GM08714 (cell line): ENCODE measurements around the gene DLX2.
"Not testable (repeated sequence)": the region's sequence is repeated elsewhere in the genome, so short reads cannot be mapped to it uniquely, and the experiment has no call there.

Source experiments
- H3K4me3 ChIP-seq: fragments of 200-500 bp; sonication (Bioruptor generic); 2 replicates; pipeline ENCODE4 v1.5.1; 2014; ENCODE audit warnings: mild to moderate bottlenecking, low read length, inconsistent platforms
- ZNF274 ChIP-seq: IDR thresholded peaks from 2 replicates; pipeline ENCODE4 v1.6.1; 2012; ENCODE audit warnings: mild to moderate bottlenecking, low read depth, low read length

The DLX2 gene

GRCh38 chr2:172114579-172114978 lies 11.9 kb upstream of the DLX2 start:
- no peak overlapping the region for H3K4me3 ChIP-seq
- TF ChIP-seq ZNF274: no peak

DNA sequence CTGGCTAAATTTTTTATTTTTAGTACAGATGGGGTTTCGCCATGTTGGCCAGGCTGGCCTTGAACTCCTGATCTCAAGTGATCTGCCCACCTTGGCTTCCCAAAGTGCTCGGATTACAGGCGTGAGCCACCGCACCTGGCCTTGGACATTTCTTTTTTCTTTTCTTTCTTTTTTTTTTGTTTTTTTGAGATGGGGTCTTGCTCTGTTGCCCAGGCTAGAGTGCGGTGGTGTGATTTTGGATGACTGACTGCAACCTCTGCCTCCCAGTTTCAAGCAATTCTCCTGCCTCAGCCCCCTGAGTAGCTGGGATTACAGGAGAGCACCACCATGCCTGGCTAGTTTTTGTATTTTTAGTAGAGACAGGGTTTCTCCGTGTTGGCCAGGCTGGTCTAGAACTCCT lies 11.5 kb upstream of the DLX2 start:
- not testable (repeated sequence) for H3K4me3 ChIP-seq

- no peak for TF ChIP-seq ZNF274
Measured at GRCh38 chr2:172113617-172114016, 10.9 kb upstream of the DLX2 start.

GRCh38 chr2:172109988-172110811 lies 7.5 kb upstream of the DLX2 start:
- H3K4me3 ChIP-seq: no peak overlapping the region
- no peak for TF ChIP-seq ZNF274

More at GRCh38 chr2:172113617-172114016, 10.9 kb upstream of the DLX2 start:
- H3K4me3 ChIP-seq: no peak overlapping the region

GRCh38 chr2:172109256-172109987 lies 6.7 kb upstream of the DLX2 start:
- TF ChIP-seq ZNF274: no peak
- H3K4me3 ChIP-seq: no peak overlapping the region

DNA sequence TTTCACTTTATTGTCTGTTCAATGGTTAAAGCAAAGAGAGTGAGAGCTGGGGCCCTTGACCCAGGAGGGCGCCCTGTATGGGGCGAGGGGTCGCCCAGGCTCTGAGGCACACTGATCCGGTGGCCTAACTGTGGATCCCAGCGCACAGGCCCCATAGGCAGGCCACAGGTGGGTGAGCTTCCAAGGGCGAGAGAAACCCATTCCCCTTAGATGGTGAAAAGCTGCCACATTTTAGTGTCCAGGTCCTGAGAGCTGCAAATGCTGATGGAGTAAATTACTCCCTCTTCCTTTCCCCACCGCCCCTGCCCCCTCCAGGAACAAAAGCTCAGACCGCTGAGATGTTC lies 5.9 kb upstream of the DLX2 start:
- no peak overlapping the region for H3K4me3 ChIP-seq
- TF ChIP-seq ZNF274: no peak

- no peak overlapping the region for H3K4me3 ChIP-seq
- no peak for TF ChIP-seq ZNF274
Measured at GRCh38 chr2:172107690-172108586, 5.2 kb upstream of the DLX2 start.

DNA sequence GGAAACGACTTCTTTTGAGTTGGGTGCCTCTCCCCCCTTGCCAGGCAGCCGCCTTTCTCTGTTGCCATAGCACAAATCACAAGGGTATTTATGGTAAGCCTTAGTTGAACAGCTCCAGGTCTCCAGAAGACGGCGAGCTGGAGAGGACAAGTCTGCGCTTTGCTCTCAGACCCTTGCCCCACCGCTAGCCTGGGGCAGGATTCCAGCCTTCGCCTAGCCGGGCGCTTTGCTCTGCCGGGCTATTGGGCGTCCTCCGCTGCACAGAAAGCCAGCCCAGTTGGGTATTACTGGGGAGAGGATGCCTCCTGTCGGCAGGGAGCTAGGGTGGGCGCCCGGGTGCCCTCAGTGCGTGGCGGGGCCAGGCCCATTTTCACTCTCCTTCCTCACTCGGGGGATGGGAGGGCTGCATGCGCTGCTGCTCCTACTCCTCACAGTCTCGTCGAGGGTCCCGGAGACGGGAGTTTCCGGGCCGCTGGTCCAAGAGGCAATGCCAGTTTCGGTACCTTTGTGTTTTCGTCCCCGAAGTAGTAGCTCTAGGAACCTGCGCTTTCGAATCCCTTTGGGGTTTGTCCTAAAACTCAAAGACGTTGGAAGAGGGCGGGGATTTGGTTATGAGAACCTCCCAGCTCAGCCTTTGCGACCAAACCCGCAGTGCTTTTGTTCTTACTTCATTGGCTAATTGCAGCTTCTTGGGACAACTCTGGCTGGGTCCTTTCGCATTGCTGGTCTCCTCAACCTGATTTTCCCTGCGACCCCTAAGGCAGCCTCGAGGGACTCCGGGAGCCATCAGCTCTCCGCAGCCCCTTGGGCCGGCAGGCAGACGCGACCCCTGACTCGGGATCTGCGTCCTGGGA lies 3.6 kb upstream of the DLX2 start:
- H3K4me3 ChIP-seq: peak overlapping the region; percentile 21; the same call in 1 of the 2 replicates
- TF ChIP-seq ZNF274: no peak

- no peak overlapping the region; the same call in 1 of the 2 replicates for H3K4me3 ChIP-seq
- TF ChIP-seq ZNF274: no peak
Measured at GRCh38 chr2:172105471-172106107, 2.9 kb upstream of the DLX2 start.

DNA sequence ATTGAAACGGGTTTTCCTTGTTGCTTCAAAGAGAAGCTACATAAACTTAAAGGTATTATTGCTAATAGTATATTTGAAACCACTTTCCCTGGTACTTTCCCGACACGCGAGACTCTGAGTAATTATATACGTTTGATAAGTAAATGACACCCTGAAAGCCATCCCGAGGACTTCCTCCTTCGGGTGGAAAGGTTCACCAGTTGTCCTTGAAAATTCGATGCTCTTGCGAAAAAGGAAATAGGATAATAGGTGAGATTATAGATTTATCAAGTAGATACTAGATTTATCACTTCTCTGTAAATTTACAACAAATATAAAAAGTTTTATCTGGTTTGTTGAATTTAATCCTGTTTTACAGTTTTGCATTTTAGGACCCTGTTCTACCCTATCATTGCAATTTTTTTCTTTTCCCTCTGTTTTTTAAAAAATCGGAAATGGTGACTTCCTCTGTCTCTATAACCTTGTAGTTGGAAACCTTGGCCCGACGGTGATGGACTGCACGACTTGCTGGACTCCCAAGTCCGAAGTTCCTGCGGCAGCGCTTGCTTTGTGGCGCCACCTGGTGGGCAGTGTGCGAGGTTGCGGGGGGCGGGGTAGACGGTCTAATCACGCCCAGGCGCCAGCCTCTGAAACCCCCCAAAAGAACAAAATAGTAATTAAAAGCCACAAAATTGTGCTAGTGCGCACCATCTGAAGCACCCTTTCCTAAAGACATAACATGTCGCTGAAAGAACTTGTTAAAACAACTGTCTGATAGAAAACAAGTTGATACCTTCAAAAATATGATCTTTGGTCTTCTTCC lies 972 bp upstream of the DLX2 start:
- H3K4me3 ChIP-seq: peak overlapping the region; percentile 72; the same call in 1 of the 2 replicates
- TF ChIP-seq ZNF274: no peak

DNA sequence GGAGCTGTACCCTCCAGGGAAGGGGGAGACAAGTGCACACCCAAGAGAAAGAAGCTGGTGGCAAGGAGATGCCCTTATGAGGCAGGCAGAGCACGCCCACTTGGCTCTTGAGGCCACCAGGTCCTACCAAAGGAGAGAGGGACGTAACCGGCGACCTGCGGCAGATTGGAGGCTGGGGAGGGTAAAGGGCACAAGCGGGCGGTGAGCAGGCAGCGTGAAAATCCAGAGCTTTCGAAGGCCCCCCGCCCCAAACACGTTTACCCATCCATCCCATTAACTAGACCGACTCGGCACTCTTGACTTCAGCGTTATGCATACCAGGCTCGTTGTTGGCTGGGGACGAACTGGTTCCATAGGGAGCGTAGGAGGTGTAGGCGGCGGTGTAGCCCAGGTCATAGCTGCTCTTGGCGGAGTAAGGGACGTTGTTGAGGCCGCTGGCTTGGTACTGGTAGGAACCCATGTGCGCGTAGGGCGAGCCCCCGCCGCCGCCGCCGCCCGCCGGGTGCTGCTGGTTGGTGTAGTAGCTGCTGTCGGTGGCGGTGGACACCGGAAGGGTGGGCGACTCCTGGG lies 794 bp downstream of the DLX2 start:
- peak overlapping the region; percentile 56; the same call in 1 of the 2 replicates for H3K4me3 ChIP-seq
- TF ChIP-seq ZNF274: no peak
